GM21737 (cell line): ENCODE data around the gene LINGO1.

Experiments used
- ATAC-seq: cut with Tn5 transposase; IDR thresholded peaks from one replicate; pipeline ENCODE4 v1.9.1; 2021; ENCODE audit warnings: mild to moderate bottlenecking, moderate library complexity; ENCODE audit not compliant: unreplicated experiment

The LINGO1 gene, protein sequence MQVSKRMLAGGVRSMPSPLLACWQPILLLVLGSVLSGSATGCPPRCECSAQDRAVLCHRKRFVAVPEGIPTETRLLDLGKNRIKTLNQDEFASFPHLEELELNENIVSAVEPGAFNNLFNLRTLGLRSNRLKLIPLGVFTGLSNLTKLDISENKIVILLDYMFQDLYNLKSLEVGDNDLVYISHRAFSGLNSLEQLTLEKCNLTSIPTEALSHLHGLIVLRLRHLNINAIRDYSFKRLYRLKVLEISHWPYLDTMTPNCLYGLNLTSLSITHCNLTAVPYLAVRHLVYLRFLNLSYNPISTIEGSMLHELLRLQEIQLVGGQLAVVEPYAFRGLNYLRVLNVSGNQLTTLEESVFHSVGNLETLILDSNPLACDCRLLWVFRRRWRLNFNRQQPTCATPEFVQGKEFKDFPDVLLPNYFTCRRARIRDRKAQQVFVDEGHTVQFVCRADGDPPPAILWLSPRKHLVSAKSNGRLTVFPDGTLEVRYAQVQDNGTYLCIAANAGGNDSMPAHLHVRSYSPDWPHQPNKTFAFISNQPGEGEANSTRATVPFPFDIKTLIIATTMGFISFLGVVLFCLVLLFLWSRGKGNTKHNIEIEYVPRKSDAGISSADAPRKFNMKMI

DNA sequence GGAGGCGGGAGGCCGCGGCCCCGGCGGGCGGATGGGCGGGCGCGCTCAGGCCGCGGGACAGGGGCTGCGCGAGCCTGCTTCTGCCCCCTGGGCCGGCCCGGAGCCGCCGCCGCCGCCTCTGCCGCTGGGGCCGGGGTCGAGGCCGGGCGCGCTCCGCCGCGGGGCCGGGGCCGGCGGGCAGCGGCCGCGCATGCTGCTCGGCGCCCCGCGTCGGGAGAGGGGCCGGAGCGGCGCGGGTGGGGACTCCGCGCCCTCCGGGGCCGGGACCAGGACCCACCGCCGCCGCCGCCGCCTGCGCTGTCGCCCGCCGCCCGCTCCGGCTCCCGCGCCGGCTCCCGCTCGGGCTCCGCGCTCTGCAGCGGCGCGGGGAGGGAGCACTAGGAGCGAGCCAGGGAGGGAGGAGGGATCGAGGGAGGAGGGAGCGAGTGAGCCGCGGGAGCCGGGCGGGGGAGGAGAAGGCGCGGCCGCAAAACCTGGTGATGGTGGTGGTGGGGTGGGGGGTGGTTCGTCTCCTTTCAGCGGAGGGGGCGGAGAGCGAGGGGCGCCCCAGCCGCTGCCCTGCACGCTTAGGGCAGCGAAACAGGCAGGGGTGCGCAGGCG, at the start of gene LINGO1:
LINGO1 (minus strand) TSS at position 379 of the 600 bp plus-strand sequence. CDS start 597 bp downstream, outside the sequence.
- ATAC-seq, result no peak

DNA sequence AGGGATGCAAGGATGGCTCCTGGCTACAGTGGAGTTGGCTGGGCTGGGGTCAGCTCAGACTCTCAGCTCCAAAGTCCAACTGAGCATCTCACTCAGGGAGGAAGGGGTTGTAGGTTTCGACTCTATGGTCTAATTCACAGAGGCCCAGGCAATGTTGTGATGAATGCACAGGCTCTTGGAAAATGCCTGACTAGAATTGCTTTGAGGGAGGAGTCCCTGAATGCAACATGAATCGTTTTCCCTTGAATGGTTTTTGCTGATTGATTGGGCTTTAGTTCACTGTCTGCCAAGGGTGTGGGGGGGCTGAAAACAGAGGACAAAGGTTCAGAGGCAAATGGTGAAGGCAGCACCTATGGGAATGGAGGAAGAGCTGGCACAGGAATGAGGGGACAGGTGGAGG, 48.6 kb upstream of the LINGO1 start:
- no peak for ATAC-seq

DNA sequence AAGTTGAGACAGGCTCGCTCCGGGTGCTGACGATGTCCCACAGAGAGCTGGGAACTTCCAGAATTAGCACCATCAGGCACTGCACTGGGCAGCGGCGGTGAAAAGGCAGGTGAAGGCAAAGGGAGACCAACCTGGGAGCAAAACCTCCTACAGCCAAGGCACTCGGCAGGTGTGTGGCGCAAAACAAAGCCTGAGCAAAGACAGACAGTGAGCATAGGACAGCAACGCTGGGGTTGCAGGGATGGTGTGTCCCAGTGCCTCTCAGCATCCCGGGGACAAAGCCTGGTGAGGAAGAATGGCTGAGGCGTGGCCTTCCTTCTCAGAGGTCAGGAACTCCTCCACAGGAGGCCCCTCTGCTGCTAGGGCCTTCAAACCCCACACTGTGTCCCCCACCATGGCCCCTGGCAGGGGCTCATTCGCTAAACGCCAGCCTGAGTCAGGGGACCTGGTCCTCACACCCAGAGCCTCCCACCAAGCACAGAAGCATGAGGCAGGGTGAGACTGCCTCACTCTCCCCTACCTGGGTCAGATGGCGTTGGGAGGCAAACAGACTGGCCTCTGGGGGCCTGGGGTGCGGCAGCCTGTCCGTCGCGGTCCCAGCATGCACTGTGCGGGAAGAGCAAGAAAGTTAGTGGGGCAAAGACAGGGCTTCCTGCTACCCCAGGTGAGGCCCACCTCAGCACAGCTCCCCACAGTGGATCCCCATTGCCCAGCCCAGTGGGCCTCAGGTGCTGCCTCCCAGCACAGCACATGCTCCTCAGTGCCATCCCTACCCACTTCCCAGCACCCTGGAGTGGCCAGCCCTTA, 44.1 kb upstream of the LINGO1 start:
- ATAC-seq, result no peak

DNA sequence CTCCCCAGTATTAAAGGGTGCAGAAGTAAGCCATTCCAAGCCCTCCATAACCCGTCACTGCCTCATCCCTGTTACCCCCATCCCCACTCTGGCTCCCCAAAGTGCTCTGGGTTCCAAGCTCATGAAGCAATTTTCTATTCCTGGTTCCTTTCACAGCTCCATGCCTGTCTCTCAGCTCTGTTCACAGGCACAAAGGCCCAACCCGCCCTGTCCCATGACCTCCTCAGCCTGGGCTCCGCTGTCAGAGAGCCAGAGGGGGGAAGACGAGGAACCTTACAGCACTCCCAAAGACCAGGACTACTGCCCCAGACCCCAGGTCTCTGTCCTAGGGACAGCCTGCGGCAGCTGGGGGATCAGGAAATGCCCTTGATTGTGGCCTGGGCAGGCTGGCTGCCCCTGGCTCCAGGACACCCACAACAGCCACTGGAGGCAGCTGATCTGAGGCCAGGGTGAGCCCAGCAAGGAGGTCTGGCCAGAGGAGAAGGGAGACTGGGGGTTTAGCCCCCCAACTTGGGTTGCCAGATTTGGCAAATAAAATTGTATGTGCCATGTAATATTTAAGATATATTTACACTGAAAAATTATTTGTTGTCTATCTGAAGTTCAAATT, 43.2 kb upstream of the LINGO1 start:
- no peak for ATAC-seq

DNA sequence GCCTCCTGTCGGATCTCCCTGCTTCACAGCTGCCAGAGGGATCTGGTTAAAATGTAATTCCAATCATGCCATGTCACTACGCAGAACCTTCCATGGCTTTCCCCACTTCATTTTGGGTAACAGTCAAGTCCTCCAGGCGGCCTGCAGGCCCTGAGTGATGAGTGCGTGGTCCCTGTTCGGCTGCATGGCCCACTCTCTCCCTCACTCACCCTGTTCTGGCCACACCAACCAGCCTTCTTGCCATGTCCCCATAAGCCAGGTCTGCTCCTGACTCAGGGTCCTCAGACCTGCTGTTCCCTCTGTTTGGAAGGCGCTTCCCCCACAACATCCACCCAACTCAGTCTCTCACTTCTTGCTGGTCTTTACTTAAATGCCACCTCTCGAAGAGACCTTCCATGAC, 41.6 kb upstream of the LINGO1 start:
- ATAC-seq, result no peak

DNA sequence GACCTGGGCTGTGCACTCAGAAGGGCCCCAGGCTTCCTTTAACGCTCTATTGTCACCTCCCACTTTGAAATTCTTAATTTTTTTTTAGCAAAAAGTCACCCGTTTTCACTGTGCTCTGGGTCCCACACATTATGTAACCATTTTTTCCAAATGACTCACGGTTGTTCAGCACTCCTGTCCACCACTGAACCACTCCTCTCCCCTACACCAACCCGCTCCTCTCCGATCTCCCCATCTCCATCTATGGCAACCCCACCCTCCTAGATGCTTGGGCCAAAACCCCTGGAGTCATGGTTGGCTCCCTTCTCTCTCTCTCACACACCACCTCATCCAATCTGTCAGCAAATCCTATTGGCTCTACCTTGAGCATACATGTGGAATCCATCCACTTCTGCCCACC, 41.2 kb upstream of the LINGO1 start:
- no peak for ATAC-seq

DNA sequence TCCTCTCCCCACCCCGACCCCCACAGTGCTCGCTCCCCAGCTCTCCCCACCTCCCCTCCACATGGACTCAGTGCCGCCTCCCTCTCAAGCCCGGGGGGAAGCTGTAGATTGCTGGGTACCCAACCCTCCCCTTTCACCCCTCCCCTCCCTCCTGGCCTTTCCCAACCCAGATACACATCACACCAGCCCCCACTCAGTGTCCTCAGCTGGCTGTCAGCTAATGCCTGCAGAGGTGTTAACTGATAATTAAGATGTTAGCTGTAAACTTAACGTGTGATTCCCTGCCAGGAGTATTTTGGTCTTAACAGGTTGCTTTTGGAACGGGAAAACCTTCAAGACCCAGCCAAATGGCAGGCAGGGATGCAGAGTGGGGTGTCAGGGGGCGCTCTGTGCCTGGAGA, 39.4 kb upstream of the LINGO1 start:
- no peak for ATAC-seq

DNA sequence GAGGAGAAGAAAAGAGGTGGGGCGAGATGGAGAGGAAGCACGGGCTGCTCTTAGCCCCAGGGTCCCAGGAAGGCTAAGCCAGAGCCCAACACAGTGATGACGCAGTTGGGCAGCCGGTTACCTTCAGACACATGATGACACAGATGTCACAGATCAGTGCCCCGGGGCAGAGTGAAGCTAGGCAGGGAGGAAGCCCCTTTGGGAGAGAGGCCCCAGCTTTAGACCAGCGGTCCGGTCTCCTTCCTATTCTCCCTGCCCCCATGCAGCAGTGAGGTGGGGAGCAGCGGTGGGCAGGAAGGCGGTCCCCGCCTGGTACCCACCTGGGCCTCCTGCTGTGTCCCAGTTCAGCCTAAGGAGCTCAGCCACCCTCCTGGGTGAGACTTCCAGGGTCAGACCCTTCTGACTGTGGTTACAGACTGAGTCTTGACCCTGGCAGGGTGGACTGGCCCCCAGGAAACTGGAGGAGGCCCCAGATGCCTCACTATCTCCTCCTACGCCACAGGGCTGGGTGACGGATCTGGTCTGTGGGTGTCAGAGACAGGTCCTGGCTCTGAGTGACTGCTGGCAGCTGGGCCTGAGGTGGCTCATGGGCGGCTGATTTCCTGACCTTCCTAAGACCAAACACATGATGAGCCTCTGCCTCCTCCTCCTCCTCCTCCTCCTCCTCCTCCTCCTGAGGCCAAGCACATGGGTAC, 38.8 kb upstream of the LINGO1 start:
- ATAC-seq, result no peak

DNA sequence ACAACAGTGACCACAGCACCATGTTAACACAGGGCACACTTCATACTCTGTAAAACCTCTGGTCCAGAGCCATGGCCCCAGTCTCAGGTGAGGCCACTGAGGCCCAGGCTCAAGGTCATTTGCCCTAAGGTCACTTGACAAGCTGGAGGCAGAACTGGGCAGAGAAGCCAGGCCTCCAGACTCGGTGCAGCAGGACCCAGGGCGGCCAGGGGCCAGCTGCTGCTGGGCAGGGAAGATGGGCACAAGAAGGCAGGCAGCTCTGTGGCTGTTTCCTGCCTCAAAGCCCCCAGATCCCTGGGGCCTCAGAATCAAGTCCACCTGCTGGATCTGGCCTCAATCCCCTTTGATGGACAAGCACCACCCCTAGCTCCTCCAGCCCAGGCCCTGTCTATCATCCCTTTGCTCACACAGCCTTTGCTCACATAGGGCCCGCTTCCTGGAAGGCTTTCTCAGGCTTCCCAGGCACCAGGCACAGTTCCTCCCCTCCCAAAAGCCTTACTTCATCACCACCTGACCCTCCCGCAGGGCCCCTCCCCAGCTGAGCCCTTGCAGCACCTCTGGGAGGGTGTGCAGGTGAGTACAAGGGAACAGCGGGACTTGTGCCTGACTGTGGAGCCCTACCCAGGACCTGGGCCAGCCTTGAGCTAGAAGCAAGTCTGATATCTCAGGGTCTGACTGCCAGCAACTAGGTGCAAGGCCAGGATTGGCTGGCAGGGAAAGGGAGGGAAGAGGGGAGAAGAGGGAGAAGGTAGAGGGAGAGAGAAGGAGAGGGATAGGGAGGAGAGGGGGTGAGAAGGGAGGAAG, 38.0 kb upstream of the LINGO1 start:
- ATAC-seq, result no peak

DNA sequence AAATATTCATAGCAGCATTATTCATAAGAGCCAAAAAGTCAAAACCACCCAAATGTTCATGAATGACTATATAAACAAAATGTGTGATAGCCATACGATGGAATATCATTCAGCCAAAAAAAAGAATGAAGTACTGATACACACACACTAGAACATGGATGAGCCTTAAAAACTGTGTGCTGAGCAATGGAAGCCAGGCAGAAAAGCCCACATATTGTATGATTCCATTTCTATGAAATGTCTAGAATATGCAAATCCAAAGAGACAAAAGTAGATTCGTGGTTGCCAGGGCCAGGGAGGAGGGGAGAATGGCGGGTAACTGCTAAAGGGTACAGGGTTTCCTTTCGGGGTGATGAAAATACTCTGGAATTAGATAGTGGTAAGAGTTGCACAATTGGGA, 37.2 kb upstream of the LINGO1 start:
- ATAC-seq, result no peak

DNA sequence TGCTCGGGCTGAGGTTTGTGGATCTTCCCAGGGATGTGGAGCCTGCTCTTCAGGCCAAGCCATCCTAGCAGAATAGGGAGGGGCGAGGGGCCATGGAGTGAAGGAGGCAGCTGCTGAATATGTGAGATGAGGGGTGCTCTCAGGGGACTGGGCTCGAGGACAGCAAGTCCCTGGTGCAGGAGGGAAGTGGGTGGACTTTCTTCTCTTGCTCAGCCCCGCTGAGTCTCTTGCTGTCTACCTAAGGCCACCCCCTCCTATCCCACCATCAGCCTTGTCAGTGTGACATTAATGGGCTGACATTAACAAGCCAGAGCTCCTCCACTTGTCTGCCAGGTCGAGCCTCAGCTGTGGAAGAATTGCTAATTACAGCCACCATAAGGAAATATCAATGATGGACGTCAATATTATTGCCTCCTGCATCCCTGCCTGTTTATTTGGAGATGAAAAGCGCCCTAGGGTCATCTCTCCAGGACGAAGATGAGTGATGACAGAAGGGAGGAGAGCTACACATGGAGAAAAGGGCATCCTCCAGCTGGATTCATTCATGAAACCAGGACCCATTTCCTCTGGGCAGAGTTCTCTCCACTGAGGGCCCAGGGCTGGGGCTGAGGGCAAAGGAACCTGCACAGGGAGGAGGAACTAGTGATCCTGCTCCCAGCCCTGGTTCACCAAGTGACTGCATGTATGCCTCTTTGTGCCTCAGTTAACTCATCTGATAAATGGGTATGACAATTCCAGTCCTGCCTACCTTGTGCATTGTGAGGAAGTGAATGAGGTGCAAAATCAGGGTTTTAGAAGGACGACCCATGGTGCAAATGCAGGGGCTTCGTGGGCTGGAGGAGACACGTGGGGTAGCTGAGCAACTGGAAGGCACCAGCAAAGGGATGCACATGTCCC, 34.9 kb upstream of the LINGO1 start:
- ATAC-seq, result no peak

DNA sequence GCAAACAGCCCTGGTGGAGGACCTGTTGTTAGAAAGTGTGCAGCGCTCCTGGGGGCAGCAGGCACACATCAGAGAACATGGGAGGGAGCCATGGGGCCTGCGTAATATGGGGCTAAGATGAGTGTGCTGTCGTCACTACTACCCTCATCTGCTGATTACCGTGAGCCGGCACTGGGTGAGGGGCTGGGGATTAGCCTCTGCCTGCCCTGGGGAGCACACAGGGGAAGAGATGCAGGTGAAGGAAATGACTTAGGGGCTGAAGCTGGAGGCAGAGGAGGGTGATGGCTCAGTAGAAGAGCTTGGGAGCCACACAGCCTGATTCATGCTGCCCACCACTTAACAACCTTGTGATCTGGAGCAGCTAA, 33.6 kb upstream of the LINGO1 start:
- no peak for ATAC-seq

DNA sequence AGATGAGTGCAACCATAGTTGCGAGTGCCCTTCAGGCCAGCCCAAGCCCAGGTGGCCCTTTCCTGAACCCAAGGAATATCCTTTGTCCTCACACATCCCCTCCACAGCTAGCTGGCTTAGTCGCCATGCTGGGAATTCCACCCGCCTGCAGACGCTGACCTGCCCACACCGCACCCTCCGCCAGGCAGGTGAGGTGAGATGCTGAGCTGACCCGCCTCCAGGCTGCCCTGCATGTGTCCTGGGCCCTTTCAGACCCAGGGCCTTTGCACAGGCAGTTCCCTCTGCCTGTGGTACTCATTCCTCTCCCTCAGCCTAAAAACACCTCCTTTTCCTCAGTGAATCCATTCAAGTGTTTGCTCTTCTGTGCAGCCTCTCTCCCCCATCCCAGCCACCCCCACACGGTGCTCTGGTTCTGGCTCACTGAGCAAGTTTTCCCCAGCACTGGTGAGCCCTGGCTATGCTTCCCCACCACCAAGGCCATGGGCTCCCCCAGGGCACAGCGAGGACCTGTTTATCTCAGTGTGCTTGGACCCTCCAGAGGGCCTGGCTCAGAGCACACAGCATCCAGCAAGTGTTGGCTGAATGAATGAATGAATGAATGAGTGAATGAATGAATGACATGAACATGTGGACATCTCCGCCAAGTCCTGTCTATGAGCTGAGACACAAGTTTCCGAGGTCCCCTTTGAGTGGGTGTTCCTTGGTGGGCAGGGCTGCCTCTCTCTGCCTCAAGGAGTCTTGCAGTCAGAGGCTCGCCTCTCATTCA, 33.0 kb upstream of the LINGO1 start:
- ATAC-seq, result no peak

DNA sequence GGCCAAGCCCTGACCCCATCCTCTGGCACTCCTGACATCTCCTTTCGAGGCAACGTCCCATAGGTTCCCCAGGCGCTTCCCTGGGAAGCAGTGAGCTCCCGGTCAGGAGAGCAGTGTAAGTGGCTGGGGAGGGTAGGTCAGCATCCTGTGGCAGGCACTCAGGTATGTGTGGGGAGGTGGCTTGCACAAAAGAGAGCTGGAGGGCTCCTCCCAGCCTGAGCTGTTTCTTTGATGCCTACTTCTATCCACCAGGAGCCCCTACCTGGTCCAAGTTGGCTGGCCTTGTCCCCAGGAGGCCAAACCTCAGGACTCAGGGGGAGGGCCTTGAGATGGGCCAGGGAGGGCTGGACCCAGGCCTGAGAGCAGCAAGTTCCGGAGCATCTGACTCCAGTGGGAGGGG, 31.7 kb upstream of the LINGO1 start:
- no peak for ATAC-seq

DNA sequence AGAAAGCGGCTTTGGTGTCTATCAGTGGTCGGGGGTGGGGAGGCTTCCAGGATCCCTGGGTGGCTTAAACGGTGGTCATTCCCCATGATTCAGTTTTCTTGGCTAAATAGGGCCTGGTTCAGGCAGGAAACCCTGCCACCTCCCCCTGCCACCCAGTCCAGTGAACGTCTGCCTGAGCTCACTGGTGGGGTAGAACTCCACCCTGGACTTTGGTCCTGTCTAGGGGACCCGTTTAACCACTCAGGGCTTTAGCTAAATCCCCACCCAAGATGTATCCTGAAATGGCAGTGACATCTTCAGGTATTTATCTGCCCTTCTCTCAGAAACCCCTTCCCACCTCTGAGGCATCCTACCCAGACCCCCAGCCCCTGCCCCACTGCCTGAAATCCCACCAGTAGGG, 30.5 kb upstream of the LINGO1 start:
- no peak for ATAC-seq

DNA sequence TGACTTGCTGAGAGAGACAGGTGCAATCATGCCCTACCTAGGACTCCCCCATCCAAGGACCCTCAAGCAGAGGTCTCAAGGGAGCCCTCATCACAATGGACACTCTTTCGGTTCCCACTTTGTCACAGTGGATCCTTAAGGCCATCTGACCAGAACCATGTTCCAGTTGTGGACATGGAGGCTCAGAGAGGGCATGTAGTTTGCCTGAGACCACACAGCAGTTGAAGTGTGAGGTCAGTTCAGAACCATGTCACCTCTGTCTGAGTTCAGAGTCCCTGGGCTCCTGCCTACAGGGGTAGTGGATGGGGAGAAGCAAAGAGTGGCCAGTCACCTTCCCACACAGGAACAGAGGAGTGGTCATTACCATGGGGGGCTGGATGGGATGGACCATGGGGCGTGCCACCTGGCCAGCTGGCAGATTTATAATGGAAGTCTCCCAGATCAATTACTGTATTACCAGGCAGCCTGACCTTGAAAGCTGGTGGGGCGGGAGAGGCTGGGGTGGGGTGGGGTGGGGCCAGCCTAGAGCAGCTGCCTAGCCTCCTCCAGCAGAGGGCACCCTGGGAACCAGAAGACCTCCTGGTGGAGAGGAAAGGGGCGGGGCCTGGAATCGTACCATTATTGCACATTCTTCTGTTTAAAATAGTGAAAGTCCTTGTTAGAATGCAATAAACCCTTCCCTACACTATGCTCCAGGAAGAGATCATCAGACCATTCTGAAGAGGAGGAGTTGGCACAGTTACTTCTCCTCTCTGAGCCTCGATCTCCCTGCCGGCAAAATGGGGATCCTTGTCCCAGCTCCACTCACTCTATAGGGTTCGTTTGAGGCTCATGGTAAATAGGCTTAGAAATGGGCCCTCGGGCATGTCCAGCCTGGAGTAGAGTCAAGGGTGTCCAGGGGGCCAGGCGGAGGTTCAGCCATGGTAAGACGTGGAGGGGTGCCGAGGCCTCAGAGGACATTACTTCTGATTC, 26.9 kb upstream of the LINGO1 start:
- no peak for ATAC-seq

DNA sequence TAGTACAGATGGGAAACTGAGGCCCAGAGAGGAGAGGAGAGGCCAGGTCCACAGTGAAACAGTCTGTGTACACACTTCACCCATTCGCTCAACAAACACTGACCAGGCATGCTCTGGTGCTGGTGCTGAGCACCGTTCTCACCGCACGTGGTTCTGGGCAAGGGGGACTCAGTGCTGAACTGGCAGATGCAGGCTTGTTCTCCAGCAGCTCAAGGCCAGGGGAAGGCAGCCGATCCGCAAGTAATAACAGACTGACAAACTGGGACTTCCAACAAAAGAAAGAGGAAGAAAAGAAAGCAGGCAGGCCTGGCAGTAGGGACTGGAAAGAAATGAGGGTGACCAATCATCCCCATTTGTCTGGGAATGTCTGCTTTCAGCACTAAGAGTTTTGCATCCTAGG, 25.6 kb upstream of the LINGO1 start:
- ATAC-seq, result no peak
